T-helper 1 cell treated with Interleukin-12 subunit alpha and Interleukin-12 subunit beta and Interleukin-4 antibody, amounts not matched to agents 30 ng/mL and 1 ng/mL, for 36 hours (primary cell): Measurements from ENCODE around the gene CITED2. TPM values are rescaled to one million over a fixed set of nuclear protein-coding genes. Genes with fewer than 3 reads are reported as not detected.
"Not testable (repeated sequence)": the region's sequence is repeated elsewhere in the genome, so short reads cannot be mapped to it uniquely, and the experiment has no call there.

Experiments used
- intact Hi-C: fragments of 100-400 bp; cut with micrococcal nuclease; formaldehyde crosslinking; loops from one replicate; pipeline ENCODE4 v1.15.1; 2024
- total RNA-seq: library from RNA; stranded (reverse); gene quantifications from 2 replicates; pipeline ENCODE4 v1.2.3, GENCODE V29; 2022

Gene CITED2
- total RNA-seq, 1 donor from 2014 or later = 61.4 TPM

DNA sequence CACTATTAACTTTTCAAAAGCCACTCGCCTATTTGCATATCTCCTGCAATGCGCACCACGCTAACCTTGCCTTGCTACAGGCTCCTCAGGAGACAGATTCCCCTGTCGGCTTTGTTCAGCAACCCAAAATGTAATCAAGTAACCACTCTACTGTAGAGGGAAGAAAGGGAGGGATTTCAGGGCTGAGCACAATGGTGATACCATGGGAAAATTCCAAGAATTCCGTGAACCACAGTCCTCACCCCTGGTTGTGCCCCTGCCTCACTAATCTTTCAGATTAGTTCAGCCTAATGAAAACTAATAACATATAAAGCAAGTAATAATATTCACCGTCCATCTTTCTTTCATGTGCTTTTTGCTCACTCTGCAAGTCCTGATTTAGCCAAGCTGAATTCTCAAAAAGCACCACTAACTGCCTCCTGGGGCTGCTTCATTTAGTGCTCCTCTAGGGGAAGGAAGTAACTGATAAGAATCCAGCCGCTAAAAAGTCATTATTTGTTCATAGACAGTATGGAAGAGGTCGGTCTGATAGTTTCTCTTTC, 6.6 kb downstream of the CITED2 start:
- intact Hi-C loops = loop anchor here (2.0 to 5.0 kb wide), 2 partner anchors 559 to 1251 kb away; no protein-coding TSS in a partner anchor

DNA sequence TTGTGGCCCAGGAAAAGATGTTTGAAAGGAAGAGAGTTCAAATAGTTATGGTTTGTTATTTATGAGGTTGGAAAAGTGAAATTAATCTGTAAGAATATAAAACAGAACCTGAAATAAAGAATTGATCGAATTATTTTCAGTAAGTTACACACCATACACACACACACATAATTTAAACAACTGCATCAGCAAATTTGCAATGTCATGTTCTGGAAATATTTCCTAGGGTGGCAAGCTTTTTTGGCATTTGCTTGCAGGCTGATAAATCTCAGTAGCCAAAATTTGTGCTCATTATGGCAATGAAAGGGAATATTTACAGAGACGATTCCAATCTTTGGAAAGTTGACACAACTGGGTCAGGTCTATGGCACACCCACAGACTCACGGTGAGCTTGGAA, 9.5 kb downstream of the CITED2 start:
- intact Hi-C loops = loop anchor here (1.0 to 5.0 kb wide), 15 partner anchors 40 to 1248 kb away; partner anchors contain the start of gene REPS1

DNA sequence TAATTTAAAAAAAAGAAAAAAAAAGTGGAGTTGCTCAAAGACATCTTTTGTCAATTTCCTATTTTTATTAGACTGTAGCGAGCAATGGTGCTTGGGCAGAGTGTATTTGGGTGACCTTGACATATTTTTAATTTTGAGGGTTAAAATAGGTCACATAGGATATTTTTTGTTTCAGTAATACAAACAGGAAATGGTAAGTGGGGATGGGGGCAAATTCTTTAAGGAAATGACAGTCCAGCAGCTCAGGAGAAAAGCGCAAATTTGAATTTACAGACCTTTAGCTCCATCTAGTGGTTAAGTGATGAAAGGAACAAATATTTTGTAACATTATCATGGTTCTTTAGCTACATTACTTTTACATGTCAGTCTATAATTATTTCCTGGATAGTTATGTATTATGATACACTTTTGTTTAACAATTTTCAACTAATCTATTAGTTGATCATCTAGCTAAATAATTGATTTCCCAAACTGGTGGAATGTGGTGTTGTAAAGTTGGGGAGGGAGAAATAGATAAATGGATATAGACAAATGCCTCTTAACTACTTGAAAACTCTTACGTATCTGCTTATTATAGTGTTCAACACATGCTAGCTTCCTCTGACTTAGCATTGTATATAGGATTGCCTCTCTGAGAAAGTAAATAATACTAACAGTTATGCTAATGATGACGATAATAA, 10.0 kb downstream of the CITED2 start:
- intact Hi-C loops = loop anchor here (1.0 to 2.0 kb wide), 14 partner anchors 40 to 773 kb away; partner anchors contain the start of gene REPS1

DNA sequence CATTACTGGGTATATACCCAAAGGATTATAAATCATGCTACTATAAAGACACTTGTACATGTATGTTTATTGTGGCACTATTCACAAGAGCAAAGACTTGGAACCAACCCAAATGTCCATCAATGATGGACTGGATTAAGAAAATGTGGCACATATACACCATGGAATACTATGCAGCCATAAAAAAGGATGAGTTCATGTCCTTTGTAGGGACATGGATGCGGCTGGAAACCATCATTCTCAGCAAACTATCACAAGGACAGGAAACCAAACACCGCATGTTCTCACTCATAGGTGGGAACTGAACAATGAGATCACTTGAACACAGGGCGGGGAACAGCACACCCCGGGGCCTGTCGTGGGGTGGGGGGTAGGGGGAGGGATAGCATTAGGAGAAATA, 10.7 kb downstream of the CITED2 start:
- intact Hi-C loops = loop anchor here (1.0 to 2.0 kb wide), 14 partner anchors 39 to 772 kb away; partner anchors contain the start of gene REPS1

DNA sequence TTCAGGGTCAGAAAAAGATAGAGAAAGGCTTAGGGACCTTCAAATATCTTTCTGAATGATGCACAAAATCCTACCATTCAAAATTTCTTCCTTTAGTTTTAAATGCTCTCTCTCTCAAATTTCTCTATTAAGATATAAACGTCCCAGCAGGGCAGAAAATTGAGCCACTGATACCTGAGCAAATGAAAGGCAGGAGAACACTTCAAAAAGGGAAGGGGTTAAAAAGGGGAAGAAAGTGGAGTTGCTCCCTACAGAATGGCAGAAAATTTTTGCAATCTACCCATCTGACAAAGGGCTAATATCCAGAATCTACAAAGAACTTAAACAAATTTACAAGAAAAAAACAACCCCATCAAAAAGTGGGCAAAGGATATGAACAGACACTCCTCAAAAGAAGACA, 11.3 kb downstream of the CITED2 start:
- intact Hi-C loops = not testable (repeated sequence)

DNA sequence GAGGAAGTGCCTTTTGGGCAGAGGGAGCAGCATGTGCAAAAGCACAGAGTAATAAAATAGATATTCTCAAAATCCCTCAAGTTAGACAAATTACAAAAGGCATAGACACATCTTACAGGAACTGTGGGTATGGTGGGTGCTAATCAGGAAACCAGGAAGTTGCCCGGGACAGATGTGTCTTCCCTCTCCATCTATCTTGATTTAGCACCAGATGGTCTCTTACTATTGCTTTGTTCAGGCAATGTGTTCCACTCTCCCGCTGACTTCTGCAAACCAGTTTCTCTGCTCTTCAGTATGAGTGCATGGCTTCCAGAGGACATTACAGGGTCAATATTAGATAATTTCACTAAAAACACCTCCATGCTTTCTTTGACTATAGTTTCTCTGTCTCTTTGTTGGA, 13.2 kb downstream of the CITED2 start:
- intact Hi-C loops = no loop called here

DNA sequence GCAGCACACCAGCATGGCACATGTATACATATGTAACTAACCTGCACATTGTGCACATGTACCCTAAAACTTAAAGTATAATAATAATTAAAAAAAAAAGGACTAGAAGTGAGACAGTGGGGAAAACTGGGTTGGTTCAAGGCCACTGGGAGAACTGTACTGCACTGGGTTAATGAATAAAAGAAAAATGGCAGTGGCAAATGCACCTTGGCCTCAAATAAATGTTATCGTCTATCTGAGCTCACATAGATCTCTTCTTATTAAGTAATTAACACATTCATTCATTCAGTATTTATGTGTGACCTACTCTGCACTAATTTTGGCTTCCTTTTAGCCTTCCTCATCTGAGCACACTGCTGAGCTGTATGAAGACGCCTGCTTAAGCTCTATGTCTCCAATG, 17.5 kb downstream of the CITED2 start:
- intact Hi-C loops = no loop called here

DNA sequence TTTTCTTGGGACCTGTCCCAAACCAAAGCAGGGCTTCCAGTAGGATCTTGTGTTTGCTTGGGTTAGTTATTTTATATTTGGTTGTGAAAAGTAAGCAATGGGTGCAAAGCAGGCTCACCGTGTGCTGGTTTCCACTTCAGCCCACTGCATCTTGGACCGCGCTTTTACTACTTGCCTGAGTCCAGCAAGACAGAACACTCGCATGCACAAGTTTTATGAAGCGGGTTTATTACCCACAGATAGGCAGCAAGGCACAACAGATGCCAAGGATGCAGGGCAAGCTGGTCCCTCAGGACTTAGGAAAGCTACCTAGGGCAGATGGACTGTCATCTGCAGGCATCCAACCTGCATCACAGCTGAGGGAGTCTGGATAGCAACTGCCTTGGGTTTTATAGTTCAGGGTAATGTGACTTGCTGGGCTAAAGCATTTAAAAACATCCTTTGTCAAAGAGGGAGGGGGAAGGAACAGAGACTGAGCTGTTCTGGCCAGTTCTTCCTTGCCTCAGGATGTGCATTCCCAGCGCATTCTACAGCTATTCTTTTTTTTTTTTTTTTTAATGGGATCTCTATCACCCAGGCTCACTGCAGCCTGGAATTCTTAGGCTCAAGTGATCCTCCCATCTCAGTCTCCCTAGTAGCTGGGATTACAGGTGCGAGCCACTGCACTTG, 18.5 kb downstream of the CITED2 start:
- intact Hi-C loops = no loop called here

DNA sequence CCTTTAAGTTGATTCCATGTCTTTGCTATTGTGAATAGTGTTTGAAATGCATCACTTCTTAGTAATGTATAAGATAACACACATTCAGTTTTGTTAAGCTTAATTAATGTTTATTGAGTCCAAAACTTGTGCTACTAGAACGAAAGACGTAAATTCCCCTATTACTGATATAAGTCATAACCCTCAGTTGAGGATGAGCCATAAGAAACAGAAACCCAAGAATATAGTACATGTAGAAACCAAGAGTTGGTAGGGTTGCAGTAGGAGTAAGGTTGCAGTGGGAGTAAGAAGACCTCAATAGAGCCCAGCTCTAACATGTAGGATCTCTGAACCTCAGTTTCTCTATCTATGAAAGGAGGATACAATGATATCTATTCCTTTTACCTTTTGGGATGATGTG, 19.3 kb downstream of the CITED2 start:
- intact Hi-C loops = no loop called here

DNA sequence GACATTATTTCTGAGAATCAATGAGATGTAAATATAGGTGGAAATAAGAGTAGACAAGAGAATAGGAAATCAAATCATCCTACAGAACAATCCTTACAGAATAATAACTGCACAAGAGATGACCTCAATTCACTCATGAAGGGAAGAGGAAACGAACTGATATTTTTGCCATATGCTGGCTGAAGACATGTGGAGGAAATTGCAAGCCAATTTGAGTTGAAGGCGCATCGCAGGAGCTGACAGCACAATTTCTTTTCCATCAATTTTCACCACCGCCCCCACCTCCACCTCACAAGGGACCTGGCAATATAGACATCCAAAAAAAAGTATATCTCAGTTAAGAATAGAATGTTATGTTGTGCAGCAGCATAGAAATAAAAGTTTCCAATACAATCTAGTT, 20.3 kb downstream of the CITED2 start:
- intact Hi-C loops = no loop called here

DNA sequence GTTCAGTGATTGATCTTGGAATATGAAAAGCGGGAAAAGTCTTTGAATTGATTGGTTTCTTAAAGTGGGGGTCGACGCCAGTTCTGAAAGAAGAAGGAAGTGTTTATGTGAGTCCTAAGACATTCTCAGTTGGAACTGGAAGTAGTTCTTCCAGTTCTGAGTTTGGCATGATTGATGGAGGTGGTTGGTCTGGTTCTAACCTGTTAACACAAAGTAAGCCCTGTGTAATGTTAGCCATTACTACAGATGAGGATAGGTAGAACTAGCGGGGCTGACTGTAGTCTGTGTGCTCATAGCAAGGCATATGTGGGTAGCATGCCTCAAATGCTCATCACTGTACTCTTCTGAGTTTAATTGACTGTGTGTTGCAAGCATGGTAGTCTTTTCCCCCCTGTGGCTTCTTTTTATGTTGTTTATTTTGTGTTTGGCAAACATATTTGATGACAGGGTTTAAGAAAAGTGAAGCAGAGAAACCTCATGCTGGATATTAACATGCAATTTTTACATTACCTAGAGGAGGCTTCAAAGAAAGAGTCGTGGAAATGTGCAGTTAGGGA, 24.9 kb downstream of the CITED2 start:
- intact Hi-C loops = no loop called here

DNA sequence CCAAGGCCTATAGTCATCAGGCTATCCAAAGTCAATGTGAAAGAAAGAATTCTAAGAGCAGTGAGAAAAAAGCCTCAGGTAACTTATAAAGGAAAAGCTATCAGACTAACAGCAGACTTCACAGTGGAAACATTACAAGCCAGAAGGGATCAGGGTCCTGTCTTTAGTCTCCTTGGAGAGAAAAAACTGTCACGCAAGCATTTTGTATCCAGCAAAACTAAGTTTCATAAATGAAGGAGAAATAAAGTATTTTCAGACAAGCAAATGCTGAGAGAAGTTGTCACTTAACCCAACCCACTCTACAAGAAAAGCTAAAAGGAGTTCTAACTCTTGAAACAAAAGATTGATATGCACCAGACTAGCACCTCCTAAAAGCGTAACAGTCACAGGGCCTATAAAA, 28.1 kb downstream of the CITED2 start:
- intact Hi-C loops = no loop called here

DNA sequence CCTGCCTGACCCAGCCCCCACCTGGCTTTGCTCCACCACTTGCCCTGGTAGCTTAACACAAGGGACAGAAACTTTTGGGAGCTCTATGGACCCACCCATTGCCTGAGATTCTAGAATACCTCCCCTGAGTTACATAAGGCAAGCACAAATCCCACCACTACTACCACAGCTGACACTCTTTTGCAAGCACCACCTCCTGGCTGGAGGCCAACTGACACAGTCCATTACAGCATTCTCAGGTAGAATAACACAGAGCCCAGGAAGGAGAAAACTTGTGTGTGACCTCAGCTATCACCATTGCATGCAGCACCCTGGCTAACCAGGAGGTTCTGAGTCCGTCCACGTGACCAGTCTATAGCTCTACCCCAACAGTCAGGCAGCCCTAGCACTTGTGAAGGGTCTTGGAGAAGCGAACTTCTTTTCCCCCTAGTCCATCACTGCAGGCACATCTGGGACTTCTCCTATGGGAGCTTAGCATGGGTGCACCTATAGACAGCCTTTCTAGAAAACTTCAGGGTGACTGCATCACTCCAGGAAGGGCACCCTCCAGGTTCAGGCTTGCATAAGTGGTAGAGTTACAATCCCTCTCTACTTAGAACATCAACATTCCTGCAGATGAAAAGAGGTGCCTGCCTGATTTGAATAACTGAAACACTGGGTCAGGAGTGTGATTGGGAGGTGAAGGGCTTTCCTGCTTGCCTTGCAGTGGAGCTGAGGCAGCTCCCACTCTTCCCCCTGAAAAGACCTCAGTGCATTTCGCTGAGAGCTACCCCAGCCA, 30.1 kb downstream of the CITED2 start:
- intact Hi-C loops = no loop called here

DNA sequence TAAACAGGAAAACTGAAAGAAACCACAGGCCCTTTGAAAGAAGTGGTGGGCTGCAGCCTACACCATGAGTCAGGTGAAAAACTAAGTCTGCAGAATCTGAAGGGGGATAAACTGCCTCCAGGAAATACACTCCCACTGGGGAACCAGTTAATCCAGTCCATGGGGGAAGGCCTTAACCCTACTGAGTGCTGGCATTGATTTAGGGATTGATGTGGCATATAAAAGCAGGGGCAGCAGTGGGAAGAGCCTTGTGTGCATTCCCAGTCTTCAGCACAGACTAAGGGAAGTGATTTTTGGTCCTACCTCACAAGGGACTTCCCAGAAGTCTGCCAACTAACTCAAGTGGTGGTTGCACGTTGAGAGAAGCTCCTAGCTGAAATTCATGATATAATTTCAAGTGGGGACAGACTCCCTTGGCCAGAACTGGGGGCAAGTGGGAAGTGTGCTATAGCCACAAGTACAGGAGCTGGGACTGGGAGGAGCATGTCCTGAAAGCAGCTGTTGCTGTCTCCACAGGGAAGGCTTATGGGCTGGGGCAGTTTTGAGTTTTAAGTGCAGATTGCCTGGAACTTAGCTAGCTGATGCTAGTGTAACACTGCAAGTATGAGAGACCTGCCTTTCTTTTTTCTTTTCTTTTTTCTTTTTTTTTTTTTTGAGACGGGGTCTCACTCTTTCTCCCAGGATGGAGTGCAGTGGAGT, 31.2 kb downstream of the CITED2 start:
- intact Hi-C loops = no loop called here

DNA sequence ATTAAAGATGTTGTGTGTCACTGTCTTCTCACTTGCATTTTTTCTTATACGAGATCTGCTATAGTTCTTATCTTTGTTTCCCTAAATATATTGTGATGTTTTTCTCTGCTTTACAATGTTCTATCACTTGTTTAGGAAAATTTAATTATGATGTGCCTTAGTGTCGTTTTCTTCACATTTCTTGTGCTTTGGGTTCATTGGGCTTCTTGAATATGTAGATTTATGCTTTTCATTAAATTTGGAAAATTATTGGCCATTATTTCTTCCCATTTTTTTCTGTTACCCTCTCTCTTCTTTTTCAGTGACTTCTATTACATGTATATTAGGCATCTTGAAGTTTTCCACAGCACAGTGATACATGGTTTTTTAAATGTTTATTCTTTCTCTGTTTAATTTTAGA, 33.4 kb downstream of the CITED2 start:
- intact Hi-C loops = no loop called here

DNA sequence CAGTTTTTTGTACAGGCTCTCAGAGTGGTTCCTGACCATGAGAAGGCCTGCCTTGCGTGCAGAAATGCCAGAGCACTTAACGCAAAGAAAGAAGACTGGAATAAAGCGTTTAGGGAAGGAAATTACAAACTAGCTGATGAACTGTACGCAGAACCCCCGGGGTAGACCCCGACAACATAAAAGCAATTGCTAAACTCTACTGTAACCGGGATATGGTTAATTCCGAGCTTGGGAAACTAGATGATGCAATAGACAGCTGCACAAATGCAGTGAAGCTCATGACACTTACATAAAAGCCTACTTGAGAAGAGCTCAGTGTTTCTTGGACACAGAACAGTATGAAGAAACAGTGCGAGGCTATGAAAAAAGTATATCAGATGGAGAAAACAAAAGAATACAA, 35.7 kb downstream of the CITED2 start:
- intact Hi-C loops = no loop called here

DNA sequence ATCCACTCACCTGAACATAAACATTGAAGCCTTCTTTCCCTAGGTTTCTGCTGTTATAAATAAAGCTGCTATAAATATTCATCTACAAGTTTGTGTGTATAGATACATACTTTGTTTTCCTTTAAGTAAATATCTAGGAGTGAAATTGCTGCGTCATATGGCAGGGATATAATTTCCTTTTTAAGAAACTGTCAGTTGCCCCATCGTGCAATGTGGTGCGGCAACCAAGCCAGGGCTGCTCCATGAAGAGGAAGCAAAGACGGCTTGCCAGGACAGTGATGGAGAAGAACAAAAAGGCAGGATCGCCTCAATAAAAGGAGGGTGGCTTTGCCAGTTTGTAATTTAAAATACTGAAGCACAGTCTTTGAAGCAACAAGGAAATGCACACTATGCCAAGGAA, 36.6 kb downstream of the CITED2 start:
- intact Hi-C loops = no loop called here

DNA sequence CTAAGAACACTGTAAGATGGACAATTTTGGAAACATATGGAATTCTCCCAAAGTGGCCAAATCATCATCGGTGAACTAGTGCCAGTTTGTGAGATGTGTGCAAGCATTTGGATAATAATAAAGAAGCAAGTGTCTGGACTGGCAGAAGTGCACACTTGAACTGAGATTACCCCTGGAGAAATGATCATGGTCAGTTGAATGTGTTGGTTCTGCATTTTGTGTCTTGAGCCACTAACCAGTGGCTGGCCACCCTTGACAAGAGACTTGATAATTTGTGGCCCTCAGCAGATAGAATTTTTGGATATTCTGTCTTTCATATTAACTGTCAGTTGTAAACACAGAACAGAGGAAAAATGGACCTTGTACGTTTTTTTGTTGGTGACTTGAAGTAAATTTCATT, 37.4 kb downstream of the CITED2 start:
- intact Hi-C loops = no loop called here

DNA sequence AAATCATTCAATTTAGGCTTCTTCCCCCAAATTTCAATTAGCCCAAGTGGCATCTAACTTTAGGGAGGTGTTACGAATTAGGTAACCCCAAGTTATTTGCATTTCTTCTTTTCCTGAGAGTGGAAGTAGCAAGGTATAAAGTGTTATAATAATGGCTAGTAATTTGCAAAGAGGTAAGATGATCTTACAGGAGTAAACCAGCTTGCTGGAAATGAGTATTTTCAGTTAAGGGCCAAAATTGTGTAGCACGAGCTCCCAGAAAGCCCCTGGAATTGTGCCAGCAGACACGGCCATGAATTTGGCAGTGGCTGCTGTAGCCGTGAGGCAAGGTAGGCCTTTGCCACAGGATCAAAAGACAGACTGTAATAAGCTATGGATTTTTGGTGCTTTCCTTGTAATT, 38.0 kb downstream of the CITED2 start:
- intact Hi-C loops = no loop called here

DNA sequence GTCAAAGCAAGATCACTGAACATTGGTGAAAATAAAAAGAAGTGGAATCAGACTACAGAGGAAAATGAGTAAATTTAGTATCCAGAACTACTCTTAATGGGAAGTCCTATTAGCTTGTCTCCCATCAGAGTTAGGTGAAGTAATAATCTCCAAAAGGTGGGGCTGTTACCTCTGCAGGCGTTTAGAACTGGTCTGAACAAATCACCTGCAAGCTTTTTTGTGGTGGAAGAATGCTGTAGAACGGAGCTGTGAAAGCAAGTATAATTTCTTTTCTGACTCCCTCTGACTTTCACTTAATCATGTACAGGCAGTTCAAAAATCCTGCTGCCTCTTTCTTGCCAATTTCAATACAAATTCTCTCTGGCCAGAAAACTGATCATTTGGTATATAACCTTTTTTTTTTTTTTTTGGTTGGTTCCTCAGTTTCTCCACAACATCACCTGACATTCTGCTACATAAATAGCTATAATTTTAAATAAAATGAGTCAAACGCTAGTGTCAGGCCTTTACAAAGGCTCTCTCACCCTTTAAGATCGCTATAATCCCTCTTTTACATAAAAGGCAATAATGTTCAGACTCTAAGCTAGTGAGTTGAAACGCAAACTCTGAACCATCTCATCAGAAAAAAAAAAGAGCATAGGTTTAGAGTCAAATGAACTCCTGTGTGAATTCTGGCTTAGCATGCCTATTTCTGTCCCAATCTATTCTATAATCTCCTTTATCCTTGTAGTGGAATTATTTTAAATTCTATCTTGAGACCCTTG, 38.8 kb downstream of the CITED2 start:
- intact Hi-C loops = no loop called here
